NCI-H460 (cell line): Measurements from ENCODE around the gene CDR2. TPM values are rescaled to one million over a fixed set of nuclear protein-coding genes. Genes with fewer than 3 reads are reported as not detected.
"Not testable (repeated sequence)": the region's sequence is repeated elsewhere in the genome, so short reads cannot be mapped to it uniquely, and the experiment has no call there.

Experiments used
- DNase-seq: peaks from one replicate; pipeline ENCODE4 v3.0.0-alpha.2; 2016; ENCODE audit warnings: low read depth; ENCODE audit errors: extremely low read depth
- total RNA-seq: library from RNA; depleted of rRNA; stranded (reverse); fragments of >200 nt; shearing (Covaris generic); gene quantifications from 2 replicates; pipeline ENCODE4 v1.2.3, GENCODE V29; 2014

Gene CDR2
- total RNA-seq, 1 experiment from 2014 or later: 21.2 TPM

GRCh38 chr16:22379656-22380055 lies 5.2 kb upstream of the CDR2 start:
- DNase-seq: no peak

DNA sequence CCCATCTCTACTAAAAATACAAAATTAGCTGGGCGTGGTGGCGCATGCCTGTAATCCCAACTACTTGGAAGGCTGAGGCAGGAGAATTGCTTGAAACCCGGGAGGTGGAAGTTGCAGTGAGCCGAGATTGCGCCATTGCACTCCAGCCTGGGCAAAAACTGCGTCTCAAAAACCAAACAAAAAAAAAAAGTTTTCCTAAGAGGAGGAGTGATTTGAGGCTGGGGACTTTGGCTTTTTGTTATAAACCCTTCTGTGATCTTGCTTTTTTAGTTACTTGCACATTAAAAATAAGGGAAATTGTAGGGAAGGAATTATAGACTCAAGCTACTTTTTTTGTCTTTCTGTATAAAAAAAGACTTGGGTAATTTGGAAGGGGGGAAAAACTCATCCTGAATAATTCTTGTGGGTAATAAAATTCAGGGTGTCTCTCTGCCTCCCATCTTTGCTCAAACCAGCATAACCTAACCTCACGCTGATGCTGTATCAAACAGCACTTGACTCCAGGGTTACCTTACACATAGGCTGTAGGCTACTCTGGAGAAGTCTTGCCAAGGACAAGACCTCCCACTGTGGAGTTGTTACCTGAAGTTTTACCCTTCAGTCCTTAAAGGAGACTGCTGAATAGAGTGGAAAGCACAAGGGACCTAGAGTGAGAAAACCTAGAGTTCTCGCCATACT lies 1.7 kb upstream of the CDR2 start:
- DNase-seq: no peak

DNA sequence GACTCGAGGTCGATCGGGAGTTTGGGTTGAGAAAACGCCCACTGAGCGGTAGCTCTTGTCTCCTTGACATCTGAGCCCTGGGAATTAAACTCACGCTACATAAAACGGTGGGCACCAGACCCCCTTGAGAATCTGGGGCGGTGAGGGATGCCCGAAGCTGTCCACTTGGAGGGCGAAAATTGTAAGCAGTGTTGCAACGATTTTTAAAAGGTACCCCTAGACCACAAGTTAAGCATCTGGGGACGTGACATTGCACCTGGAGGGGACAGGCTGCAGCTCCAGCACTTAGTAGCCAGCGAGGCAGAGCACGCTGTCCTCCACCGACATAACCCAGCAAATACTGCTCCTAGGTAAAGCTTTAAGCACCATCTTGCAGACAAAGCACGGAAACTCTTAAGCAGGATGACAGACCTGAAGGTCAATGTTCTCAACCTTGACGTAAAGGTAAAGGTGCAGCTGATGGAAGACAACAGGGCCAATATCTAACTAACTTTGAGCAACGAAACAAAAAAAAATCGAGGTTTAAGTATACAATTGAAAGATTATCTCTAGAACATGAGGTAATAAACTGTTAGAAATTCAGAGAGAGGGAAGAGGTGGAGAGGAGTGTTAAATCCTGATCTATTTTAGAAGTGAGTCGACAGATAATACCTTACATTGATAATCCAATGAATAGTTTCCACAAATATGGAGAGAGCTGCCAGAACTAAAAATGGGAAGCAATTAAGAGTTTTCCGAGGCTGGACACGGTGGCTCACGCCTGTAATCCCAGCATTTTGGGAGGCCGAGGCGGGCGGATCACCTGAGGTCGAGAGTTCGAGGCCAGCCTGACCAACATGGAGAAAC lies 921 bp upstream of the CDR2 start:
- no peak for DNase-seq

DNA sequence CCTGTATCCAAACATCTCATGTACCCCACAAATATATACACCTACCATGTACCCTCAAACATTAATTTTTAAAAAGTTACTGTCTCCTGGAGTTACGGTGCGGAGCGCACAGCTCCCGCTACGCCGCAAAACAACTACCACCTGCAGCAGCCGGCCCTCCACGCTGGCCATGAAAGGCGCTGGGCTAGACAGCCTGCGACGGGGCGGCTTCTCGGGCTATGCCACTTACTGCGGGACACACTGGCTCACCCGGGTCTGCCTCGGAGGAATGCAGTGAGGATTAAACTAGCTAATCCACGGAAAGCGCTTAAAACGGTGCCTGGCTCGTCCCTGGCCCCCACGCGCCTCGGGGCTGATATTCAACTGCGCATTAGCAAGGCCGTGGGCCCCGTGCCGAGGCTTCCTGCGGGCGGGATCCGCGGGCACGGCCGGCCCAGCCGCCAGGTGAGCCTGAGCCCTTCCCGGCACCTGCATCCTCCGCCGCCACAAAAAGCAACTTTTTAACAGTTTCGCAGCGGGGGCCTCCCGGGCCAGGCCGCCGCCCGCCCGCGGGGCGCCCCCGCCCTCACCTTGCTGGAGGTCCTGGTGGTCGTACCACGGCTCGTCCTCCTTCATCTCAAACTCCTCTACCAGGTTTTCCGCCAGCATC lies 633 bp downstream of the CDR2 start:
- DNase-seq: no peak

- DNase-seq: no peak
Measured at GRCh38 chr16:22372882-22373661, 1.3 kb downstream of the CDR2 start.

DNA sequence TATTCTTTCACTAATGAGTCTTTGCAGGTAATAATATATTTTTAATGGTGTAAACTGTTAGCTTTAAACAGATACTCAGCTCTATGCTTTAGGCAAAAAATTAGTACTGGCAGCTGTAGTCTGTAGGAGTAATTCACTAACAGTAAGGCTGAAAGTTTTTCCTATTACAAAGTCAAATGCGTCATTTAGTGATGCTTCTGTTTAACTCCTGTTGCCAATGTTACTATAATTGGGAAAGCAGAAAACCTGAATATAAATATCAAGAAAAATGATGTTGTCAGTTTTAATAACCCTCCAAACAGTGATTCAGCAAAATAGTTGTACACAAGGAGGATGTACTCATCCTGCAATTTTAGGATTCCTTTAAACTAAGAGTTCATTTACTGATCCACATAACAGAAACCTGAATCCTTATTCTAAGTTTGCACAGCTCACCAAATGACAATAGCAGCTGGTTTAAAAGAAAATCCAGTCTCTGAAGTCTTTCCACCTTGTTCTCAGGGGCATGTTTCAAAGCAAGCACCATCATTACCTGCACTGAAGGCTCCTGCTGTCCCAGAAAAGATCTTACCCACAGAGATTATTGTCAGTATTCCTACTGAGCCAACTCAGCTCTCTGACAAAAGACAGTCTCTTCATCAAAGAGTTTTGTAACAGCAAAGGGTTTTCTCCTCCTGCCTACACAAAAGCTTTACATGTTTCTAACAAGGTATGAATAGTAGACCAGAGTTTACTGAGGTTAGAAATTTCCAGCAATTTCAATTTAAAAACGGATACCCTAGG lies 4.2 kb downstream of the CDR2 start:
- no peak for DNase-seq

DNA sequence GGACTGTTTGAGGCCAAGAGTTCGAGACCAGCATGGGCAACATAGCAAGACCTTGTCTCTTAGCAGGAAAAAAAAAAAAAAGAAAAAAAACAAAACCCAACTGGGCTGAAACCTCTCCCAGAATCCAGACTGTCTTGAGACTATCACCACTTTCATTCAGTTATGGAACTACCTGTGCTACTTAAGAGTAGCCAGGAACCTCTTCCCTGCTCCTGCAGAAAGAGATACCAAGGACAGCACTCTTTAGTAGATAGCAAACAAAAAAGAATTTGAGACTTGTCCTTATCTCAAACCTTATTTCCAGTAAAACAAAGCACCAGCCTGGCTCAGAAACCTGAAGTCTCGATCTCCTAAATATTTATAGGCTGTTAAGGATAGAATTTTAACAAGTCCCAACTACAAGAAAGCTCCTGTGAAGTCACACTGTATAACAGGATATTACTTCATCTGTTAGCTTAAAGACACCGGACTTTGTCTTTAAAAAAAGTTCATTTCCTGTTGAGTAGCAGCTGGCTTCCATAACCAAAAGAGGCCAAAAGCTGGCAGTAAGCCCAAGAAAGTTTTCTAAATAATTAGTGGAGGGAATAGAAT lies 5.1 kb downstream of the CDR2 start:
- no peak for DNase-seq

- not testable (repeated sequence) for DNase-seq
Measured at GRCh38 chr16:22368200-22368826, 6.1 kb downstream of the CDR2 start.

DNA sequence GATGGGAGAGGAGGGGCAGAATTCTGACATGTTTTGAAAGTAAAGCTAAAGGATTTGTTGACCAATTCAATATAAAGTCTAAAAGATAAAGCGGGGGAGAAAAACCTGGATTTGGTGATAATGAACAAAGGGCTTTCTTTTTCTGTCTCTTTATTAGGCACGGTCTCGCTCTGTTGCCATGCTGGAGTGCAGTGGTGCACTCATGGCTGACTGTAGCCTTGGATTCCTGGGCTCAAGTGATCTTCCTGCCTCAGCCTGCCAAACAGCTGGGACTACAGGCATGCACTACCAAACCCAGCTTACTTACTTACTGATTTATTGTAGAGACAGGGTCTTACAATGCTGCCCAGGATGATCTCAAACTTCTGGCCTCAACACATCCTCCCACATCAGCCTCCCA lies 7.5 kb downstream of the CDR2 start:
- DNase-seq: no peak

DNA sequence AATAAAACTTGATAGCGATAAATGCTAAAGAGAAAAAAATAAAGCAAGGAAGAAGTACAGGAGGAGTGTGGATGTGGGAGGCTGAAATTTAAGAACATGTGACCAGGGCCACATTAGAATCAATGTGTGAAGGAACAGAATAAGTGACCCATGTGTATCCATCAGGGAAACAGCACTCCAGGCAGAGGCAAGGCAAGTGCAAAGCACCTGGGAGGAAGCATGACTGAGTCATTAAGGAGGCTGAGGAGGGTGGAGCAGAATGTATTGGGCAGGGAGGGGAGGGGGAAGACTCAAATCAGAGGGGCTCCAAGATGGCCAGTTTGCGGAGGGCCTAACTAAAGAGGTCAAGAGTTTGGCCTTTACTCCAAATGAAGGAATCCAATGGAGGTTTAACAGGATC lies 8.0 kb downstream of the CDR2 start:
- no peak for DNase-seq

DNA sequence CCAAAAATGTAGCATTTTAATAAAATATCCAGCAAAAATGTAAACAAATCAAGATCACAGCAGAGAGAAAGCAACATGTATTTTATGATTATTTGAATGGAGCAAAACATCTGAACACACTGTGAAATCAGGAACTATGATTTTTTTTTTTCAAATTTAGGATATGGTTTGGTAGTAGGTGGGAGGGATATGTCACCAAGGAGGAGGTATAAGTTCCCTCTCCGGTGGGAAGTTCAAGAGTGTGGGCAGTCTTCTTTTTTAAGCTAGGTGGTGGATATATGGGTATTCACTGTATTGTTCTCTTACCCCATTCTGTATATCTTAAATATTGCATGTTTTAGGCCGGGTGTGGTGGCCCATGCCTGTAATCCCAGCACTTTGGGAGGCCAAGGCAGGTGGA lies 10.2 kb downstream of the CDR2 start:
- no peak for DNase-seq

DNA sequence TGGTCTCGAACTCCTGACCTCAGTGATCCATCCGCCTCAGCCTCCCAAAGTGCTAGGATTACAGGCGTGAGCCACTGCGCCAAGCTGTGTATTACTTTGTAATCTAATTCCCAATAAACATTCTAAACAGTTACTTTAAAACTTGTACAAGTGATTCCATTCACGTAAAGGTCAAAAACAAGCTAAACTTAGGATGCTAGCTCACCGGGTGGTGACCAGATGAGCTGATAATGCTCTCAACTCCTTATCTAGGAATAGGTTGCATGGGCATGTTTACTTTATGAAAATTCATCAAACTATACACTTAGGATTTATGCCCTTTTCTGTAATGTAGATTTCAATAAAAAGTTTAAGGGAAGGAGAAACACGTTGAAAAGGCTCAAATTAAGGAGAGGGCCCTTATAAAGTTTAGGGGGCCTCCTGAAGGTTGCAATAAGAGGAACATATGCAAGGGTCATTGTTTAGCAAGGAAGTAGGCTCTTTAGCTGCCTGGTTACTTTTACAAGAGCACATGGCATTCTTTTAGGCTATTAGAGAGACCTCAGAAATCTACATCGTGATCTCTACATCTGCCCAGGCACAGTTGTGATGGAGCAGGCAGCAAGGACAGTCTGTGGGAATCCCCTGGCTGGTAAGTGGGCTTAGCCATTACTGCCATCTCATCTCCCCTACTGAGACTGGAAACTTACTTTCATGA lies 13.3 kb downstream of the CDR2 start:
- no peak for DNase-seq

- DNase-seq: no peak
Measured at GRCh38 chr16:22359679-22360078, 14.7 kb downstream of the CDR2 start.

DNA sequence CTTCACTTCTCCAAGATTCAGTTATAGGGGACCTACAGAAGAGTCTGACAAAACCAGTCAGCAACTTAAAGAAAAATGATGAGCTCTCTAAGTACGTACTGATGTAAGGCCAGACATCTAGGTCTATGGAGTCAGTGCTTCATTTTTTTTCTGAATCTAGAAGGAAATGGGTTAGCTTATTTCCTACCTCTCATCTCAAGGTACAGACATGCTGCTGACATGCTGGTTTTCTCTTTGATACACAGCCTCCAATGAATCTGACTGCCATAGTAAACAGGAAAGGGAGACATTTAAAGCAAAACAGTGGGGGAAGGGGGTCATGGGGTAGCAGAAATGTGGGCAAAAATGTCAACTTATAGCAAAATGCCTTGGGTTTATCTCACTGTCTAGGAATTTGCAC lies 16.4 kb downstream of the CDR2 start:
- DNase-seq: no peak

GRCh38 chr16:22357635-22357971 lies 16.8 kb downstream of the CDR2 start:
- DNase-seq: no peak

DNA sequence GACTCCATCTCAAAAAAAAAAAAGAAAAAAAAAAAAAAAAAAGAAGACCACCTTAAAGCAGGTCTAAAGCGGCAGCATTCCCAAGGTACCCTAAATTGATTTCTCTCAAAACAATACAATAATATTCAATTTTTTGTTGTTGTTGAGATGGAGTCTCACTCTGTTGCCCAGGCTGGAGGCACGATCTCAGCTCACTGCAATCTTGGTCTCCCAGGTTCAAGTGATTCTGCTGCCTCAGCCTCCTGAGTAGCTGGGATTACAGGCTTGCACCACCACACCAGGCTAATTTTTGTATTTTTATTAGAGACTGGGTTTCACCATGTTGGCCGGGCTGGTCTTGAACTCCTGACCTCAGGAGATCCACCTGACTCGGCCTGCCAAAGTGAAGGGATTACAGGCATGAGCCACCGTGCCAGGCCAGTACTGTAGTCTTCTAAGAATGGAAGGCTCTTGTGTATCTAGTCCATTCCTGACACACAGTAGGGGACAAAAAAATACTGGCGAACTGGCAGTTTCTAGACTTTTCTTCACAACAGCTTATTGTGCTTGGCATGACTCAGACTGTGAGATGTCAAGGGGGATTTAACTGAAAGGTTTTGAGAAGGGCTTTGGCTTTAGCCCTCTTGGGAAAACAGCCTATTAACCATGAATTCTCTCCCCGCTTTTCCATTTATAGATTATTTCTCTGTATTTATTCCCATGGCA lies 17.3 kb downstream of the CDR2 start:
- DNase-seq: no peak

DNA sequence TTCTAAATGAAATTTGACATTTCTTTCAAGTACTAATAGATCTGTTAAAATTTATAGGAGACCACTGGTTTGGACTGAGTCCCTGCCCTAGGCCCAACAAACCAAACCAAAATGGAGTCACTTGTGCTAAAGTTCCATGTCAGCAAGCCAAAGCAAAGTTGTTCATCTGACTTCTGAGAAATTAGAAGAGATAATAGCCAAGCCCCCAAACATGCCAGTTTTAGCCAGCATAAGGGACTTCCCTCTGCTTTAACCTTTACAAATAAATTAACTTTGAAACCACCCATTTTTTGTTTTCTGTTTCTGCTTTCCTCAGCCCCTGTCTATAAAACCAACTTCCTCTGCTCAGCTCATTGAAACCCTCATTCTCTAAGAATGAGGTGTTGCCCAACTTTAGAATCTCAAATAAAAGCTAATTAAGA lies 18.9 kb downstream of the CDR2 start:
- DNase-seq: no peak

- no peak for DNase-seq
Measured at GRCh38 chr16:22353933-22354541, 20.4 kb downstream of the CDR2 start.
